Vein endothelial cell (primary cell): ENCODE measurements around the gene DYNLT3. TPM values are rescaled to one million over a fixed set of nuclear protein-coding genes. Genes with fewer than 3 reads are reported as not detected.

Experiments used
- small RNA-seq: library from RNA; depleted of rRNA; stranded (forward); fragments of <200 nt; gene quantifications from one replicate; pipeline ENCODE3, GENCODE V24; 2012
- total RNA-seq: library from RNA; depleted of rRNA; stranded (reverse); fragments of >200 nt; gene quantifications from 2 replicates; pipeline ENCODE4 v1.2.3, GENCODE V29; 2012

DYNLT3 gene
- total RNA-seq: 27.4 and 33.8 TPM in 2 replicates

GRCh38 chrX:37846934-37847732, at the start of gene DYNLT3:
Gene DYNLT3 (minus strand): TSS chrX:37847571. CDS start chrX:37847510, 61 bp downstream.

Small RNAs within 50 kb of the gene (small RNA-seq; reads per million reads assigned to genes)
- 0.08 reads per million for gene RNU6-49P

Other genes with a start within 250 kb of the DYNLT3 start
- under 0.01 and 0.10 TPM in 2 replicates for gene XK, start 161.8 kb downstream of the DYNLT3 start, total RNA-seq
- under 0.01 TPM in 1 of 2 replicates, not detected in the other for gene CYBB, start 67.5 kb downstream of the DYNLT3 start, total RNA-seq
- gene SYTL5, start 159.0 kb upstream of the DYNLT3 start, total RNA-seq: under 0.01 and 0.10 TPM in 2 replicates